ENCODE measurements around the gene KIF3A. TPM values are rescaled to one million over a fixed set of nuclear protein-coding genes. Genes with fewer than 3 reads are reported as not detected.
"Not testable (repeated sequence)": the region's sequence is repeated elsewhere in the genome, so short reads cannot be mapped to it uniquely, and the experiment has no call there.

Gene KIF3A
- total RNA-seq, 1 experiment from 2014 or later = 15.2 TPM

GRCh38 chr5:132704875-132705274 lies 32.5 kb downstream of the KIF3A start:
- POLR2A ChIA-PET (ENCODE audit: unreplicated experiment) = no interaction called here
- intact Hi-C loops (cut with micrococcal nuclease; ENCODE audit: unreplicated experiment) = loop anchor here (10.0 kb wide), 2 partner anchors 80 to 180 kb away; no protein-coding TSS in a partner anchor
- Histone ChIP-seq H4K20me1 (ENCODE audit: insufficient read depth) (no peaks in the 10 kb centered on the region; the same call in 1 of the 2 replicates), H3K27me3 (ENCODE audit: insufficient read depth, low read depth) (no peaks in the 10 kb centered on the region), H3K27ac (no peak overlapping the region), H2AFZ (no peak overlapping the region), H3K9me3 (ENCODE audit: insufficient read depth, low read depth) (no peaks in the 10 kb centered on the region), H3K9me2 (ENCODE audit: insufficient read depth) (no peaks in the 10 kb centered on the region), H3F3A (ENCODE audit: insufficient read depth, low read depth) (peaks cover 4% of the 10 kb centered on the region; the same call in 1 of the 2 replicates), H3K4me3 (no peak overlapping the region), H3K4me2 (no peak overlapping the region), H3K36me3 (ENCODE audit: low read depth) (peaks cover 21% of the 10 kb centered on the region), H3K4me1 (replicated peaks; ENCODE audit: insufficient read depth) (no peaks in the 10 kb centered on the region), H3K79me2 (ENCODE audit: low read depth) (no peaks in the 10 kb centered on the region)
- no peak for TF ChIP-seq EZH2 (IDR thresholded peaks at IDR 0.05; ENCODE audit: low read depth)
- TF ChIP-seq CTCF (conservative IDR thresholded peaks at IDR 0.05) = no peak
- CTCF ChIA-PET = interaction anchor here (0.7 kb wide), 1 partner anchor 112 kb away, joined by 3 read pairs; no protein-coding TSS in a partner anchor
- DNase-seq = no peak
- no TSS peak for BruUV-seq (replicated peaks)

- H3F3A ChIP-seq (ENCODE audit: insufficient read depth, low read depth) = no peaks in the 10 kb centered on the region
- POLR2A ChIA-PET (ENCODE audit: unreplicated experiment) = no interaction called here
- intact Hi-C loops (cut with micrococcal nuclease; ENCODE audit: unreplicated experiment) = no loop called here
- no peaks in the 10 kb centered on the region for H3K79me2 ChIP-seq (ENCODE audit: low read depth)
- H3K4me3 ChIP-seq = no peak overlapping the region
- CTCF ChIA-PET = interaction anchor here (0.6 kb wide), 1 partner anchor 83 kb away, joined by 4 read pairs; no protein-coding TSS in a partner anchor
- H3K27ac ChIP-seq = no peak overlapping the region
- H3K4me2 ChIP-seq = no peak overlapping the region
- BruUV-seq (replicated peaks) = no TSS peak
- H4K20me1 ChIP-seq (ENCODE audit: insufficient read depth) = no peaks in the 10 kb centered on the region
- no peaks in the 10 kb centered on the region for H3K4me1 ChIP-seq (replicated peaks; ENCODE audit: insufficient read depth)
- no peaks in the 10 kb centered on the region for H3K27me3 ChIP-seq (ENCODE audit: insufficient read depth, low read depth)
- peaks cover 14% of the 10 kb centered on the region; the same call in 1 of the 2 replicates for H3K36me3 ChIP-seq (ENCODE audit: low read depth)
- H3K9me3 ChIP-seq (ENCODE audit: insufficient read depth, low read depth) = no peaks in the 10 kb centered on the region
- TF ChIP-seq CTCF (conservative IDR thresholded peaks at IDR 0.05) = no peak
- no peak for DNase-seq
- no peaks in the 10 kb centered on the region for H3K9me2 ChIP-seq (ENCODE audit: insufficient read depth)
- no peak overlapping the region for H2AFZ ChIP-seq
These were observed 41.4 kb downstream of the KIF3A start for GRCh38 chr5:132695956-132696355.

- ChIA-PET CTCF (no interaction called here), POLR2A (ENCODE audit: unreplicated experiment) (no interaction called here)
- Histone ChIP-seq H3K27ac (no peak overlapping the region), H2AFZ (peak overlapping the region; percentile 25; the same call in 1 of the 2 replicates), H3F3A (ENCODE audit: insufficient read depth, low read depth) (no peaks in the 10 kb centered on the region), H3K9me3 (ENCODE audit: insufficient read depth, low read depth) (no peaks in the 10 kb centered on the region), H3K9me2 (ENCODE audit: insufficient read depth) (no peaks in the 10 kb centered on the region), H3K4me3 (no peak overlapping the region), H3K27me3 (ENCODE audit: insufficient read depth, low read depth) (no peaks in the 10 kb centered on the region), H4K20me1 (ENCODE audit: insufficient read depth) (no peaks in the 10 kb centered on the region), H3K4me2 (no peak overlapping the region), H3K79me2 (ENCODE audit: low read depth) (no peaks in the 10 kb centered on the region), H3K36me3 (ENCODE audit: low read depth) (0 out of 2 replicates have a peak, but pooled peaks cover 4% of the 10 kb centered on the region), H3K4me1 (replicated peaks; ENCODE audit: insufficient read depth) (no peaks in the 10 kb centered on the region)
- DNase-seq = no peak
- intact Hi-C loops (cut with micrococcal nuclease; ENCODE audit: unreplicated experiment) = loop anchor here (5.0 kb wide), 1 partner anchor 510 kb away; no protein-coding TSS in a partner anchor
- BruUV-seq (replicated peaks) = no TSS peak
- TF ChIP-seq EZH2 (IDR thresholded peaks at IDR 0.05; ENCODE audit: low read depth) = no peak
- no peak for TF ChIP-seq CTCF (conservative IDR thresholded peaks at IDR 0.05)
These were observed 44.7 kb downstream of the KIF3A start for GRCh38 chr5:132692632-132692967.

GRCh38 chr5:132691755-132692631 lies 45.4 kb downstream of the KIF3A start:
- H3K27me3 ChIP-seq (ENCODE audit: insufficient read depth, low read depth); H3K4me1 ChIP-seq (replicated peaks; ENCODE audit: insufficient read depth); DNase-seq; H4K20me1 ChIP-seq (ENCODE audit: insufficient read depth); H3K9me2 ChIP-seq (ENCODE audit: insufficient read depth); H3K4me3 ChIP-seq; H3K9me3 ChIP-seq (ENCODE audit: insufficient read depth, low read depth); H3F3A ChIP-seq (ENCODE audit: insufficient read depth, low read depth); H3K4me2 ChIP-seq; H3K36me3 ChIP-seq (ENCODE audit: low read depth); H3K79me2 ChIP-seq (ENCODE audit: low read depth); H3K27ac ChIP-seq; POLR2A ChIA-PET (ENCODE audit: unreplicated experiment); BruUV-seq (replicated peaks): not testable (repeated sequence)
- H2AFZ ChIP-seq = peak overlapping the region; percentile 25; the same call in 1 of the 2 replicates
- CTCF ChIA-PET = interaction anchor here (0.7 kb wide), 1 partner anchor 29 kb away, joined by 3 read pairs; no protein-coding TSS in a partner anchor
- intact Hi-C loops (cut with micrococcal nuclease; ENCODE audit: unreplicated experiment) = loop anchor here (5.0 kb wide), 1 partner anchor 510 kb away; no protein-coding TSS in a partner anchor

Measured in PC-9 (cell line).